AG04450 (cell line): ENCODE data around the gene KIZ. TPM values are rescaled to one million over a fixed set of nuclear protein-coding genes. Genes with fewer than 3 reads are reported as not detected.
A peak's percentile ranks its signal among the peaks of the same experiment; 100 is the strongest.

Source experiments
- CTCF ChIA-PET: fragments of 300-600, 350-600 bp; formaldehyde crosslinking; extraction: SDS; loops from one replicate; lab custom pipeline; 2022; ENCODE audit warnings: antibody characterized with exemption, inconsistent platforms; lab: Charles Lee
- POLR2A ChIA-PET: fragments of 350-600 bp; formaldehyde crosslinking; extraction: SDS; loops from one replicate; lab custom pipeline; 2021; ENCODE audit warnings: antibody characterized with exemption, inconsistent platforms; lab: Yijun Ruan, JAX
- DNase-seq: peaks from one replicate; pipeline ENCODE4 v3.0.0-alpha.2; 2011; ENCODE audit warnings: low read depth, low spot score
- H3K27ac ChIP-seq: one replicate; pipeline ENCODE4 v1.5.1; 2012; ENCODE audit warnings: low read depth, low read length, control low read depth
- H3K27me3 ChIP-seq: one replicate; pipeline ENCODE4 v1.6.0; 2012; ENCODE audit warnings: low read length; ENCODE audit not compliant: control insufficient read depth, insufficient read depth
- H3K4me3 ChIP-seq: 2 replicates; pipeline ENCODE4 v1.5.1; 2011; ENCODE audit warnings: mild to moderate bottlenecking, low read depth, low read length, control low read depth
- H3K9me3 ChIP-seq: 2 replicates; pipeline ENCODE4 v1.5.1; 2012; ENCODE audit warnings: low read length; ENCODE audit not compliant: control insufficient read depth, insufficient read depth
- polyA plus RNA-seq: library from polyadenylated mRNA; depleted of rRNA; stranded (reverse); fragments of >200 nt; gene quantifications from 2 replicates; pipeline ENCODE4 v1.2.3, GENCODE V29; 2011
- TF ChIP-seq, protein P1 (sequence below): IDR thresholded peaks from 2 replicates; pipeline ENCODE4 v1.5.1; 2011; ENCODE audit warnings: low read depth, low read length, control low read depth, inconsistent platforms

KIZ gene
- polyA plus RNA-seq, 1 experiment, result 26.1 TPM

DNA sequence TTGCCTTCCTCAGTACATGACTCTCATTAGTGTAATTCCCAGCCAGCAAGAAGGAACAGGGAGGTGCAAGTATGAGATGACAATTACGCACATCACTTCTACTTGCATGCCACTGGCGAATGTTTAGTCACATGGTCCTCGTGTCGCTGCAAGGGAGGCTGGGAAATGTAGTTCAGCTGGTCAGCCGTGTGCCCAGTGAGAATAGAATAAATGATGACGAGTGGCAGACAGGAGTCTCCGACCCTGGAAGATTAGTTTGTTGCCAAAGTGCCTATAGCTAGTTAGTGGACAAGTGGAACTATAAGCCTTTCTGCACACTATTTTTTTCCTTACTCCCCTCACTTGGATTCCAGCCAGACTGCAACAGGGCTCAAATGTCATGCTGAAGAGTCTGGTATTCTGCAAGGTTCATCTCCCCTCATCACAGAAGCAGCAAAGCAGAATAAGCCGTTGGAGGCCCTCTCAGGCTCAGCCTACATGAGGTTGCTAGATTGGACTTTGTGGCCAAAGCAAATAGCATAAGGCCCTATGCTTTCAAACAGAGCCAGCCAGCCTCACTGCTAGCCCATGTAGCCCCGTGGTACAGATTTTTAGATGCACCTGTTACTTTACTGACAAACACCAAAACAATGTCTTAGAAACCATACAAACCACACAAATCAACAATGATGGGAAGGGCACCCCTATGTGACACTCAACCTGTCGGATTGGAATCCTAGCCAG is 29.4 kb upstream of the KIZ start:
- Histone ChIP-seq H3K9me3 (peaks cover 6% of the 10 kb centered on the region; the same call in 1 of the 2 replicates), H3K27me3 (peaks cover 46% of the 10 kb centered on the region), H3K27ac (no peak overlapping the region), H3K4me3 (no peak overlapping the region)
- ChIA-PET CTCF (no interaction called here), POLR2A (no interaction called here)
- no peak for DNase-seq
- TF ChIP-seq, protein P1, sequence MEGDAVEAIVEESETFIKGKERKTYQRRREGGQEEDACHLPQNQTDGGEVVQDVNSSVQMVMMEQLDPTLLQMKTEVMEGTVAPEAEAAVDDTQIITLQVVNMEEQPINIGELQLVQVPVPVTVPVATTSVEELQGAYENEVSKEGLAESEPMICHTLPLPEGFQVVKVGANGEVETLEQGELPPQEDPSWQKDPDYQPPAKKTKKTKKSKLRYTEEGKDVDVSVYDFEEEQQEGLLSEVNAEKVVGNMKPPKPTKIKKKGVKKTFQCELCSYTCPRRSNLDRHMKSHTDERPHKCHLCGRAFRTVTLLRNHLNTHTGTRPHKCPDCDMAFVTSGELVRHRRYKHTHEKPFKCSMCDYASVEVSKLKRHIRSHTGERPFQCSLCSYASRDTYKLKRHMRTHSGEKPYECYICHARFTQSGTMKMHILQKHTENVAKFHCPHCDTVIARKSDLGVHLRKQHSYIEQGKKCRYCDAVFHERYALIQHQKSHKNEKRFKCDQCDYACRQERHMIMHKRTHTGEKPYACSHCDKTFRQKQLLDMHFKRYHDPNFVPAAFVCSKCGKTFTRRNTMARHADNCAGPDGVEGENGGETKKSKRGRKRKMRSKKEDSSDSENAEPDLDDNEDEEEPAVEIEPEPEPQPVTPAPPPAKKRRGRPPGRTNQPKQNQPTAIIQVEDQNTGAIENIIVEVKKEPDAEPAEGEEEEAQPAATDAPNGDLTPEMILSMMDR, result no peak

DNA sequence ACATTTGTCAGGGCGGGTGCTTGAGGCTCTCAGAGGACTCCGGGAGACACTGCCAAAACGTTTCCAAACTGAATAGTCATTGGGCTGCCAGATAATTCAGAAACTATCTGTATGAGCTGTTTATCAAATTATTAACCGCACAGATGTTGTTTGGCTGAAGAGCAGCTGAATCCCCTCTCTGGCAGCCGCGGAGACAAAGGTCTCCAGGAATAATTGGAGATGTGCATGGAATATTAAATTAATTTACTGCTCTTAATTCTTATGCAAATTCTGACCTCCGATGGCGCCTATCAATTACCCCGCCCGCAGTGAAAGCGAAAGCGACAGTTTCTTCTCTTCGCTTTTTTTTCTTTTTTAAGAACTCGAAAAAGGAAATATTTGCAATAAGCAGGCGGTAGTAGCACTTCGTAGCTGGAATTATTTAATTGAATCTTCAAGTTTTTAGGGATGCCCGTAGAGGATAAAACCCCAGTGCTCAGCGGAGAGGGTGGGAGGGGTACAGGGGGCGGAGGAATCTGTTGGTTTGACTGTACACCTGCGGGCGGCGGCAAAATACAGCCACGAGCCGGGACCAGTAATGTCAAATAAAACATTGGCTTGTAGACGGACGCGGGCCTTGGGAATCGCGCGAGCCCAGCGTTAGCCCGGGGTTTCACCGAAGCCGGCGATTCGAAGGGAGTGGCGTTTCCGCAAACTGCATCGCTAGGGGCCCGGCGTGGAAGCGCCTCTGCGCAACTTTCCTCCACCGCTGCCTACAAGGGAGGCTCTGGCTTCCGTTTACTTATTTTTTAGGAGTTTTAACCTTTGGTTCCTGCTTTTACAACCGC is 25.9 kb upstream of the KIZ start:
- Histone ChIP-seq H3K27me3 (peaks cover 72% of the 10 kb centered on the region), H3K9me3 (peaks cover 10% of the 10 kb centered on the region; the same call in 1 of the 2 replicates), H3K27ac (no peak overlapping the region), H3K4me3 (peak overlapping the region; percentile 40)
- ChIA-PET CTCF (interaction anchor here (1.4 kb wide), 1 partner anchor 405 kb away, joined by 3 read pairs; no protein-coding TSS in a partner anchor), POLR2A (no interaction called here)
- TF ChIP-seq, protein P1, result no peak
- no peak for DNase-seq

DNA sequence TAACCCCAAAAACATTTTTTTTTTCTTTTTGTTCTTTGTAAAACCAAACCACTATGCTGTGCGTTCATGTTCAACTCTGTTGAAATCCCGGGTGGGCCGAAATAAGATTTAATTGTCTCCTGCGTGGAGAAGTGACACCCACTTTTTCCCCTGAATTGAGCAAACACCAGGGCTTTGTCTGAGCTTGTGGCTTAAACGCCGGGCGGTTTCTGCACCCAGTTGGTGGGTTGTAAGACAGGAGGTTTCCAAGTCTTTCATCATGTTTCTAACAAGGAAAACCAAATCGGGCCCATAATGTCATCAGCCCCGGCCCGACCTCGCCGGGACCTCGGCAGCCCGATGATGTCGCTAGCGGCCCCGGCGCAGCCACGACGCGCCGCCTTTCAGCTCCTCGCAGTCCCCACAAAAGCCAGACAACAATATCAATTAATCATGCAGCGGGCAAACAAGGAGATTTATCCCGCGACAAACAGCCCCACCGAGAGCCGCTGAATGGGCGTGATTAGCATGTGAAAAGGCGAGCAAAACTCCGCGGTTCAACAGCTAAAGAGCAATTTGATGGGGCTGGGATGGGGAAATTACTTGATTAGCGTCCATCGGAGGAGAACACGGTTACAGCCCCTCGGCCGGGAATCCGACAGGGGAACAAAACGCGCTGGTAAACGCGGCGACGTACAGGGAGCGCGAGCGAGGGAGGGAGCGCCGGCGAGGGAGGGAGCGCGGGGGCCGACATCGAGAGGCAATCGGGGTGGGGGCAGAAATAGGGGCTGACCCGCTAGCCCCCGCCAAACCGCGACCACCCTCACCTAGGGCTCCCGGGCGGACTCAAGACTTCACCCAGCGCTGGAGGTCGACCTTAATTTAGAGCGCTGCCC is 25.1 kb upstream of the KIZ start:
- ChIA-PET POLR2A (no interaction called here), CTCF (interaction anchor here (1.4 kb wide), 1 partner anchor 404 kb away, joined by 3 read pairs; no protein-coding TSS in a partner anchor)
- no peak for DNase-seq
- TF ChIP-seq, protein P1, result no peak
- H3K4me3 ChIP-seq, result peak overlapping the region; percentile 40
- H3K27ac ChIP-seq, result no peak overlapping the region
- peaks cover 10% of the 10 kb centered on the region; the same call in 1 of the 2 replicates for H3K9me3 ChIP-seq
- peaks cover 80% of the 10 kb centered on the region for H3K27me3 ChIP-seq

DNA sequence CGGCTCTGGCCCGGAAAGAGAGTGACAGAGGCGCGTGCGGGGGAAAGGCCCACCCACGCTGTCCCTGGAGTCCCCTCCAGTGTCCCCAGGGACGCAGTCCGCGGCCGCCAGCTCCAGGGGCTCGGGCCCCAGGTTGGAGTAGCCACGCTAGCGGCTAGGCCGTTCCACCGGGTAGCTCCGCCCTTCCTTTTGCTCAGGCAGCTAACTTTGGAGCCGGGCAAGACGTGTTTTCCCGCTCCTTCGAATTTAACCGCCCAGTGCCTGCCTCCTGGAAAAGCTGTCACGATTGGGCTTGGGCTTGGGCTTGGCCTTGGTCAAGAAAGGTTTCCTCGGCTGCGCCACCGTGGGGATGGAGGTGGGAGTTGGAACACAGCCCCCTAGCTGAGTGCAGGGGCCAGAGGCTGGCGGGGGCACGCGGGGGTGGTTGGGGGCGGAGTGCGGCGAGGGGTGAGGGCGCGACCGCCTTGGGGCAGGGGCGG is 24.4 kb upstream of the KIZ start:
- ChIA-PET CTCF (interaction anchor here (0.8 kb wide), 1 partner anchor 135 kb away, joined by 3 read pairs; no protein-coding TSS in a partner anchor), POLR2A (no interaction called here)
- Histone ChIP-seq H3K4me3 (no peak overlapping the region), H3K27ac (no peak overlapping the region), H3K27me3 (peaks cover 86% of the 10 kb centered on the region), H3K9me3 (peaks cover 10% of the 10 kb centered on the region; the same call in 1 of the 2 replicates)
- TF ChIP-seq, protein P1, result no peak
- DNase-seq, result no peak
